ENCODE data around the gene SLC25A47.

SLC25A47 gene

DNA sequence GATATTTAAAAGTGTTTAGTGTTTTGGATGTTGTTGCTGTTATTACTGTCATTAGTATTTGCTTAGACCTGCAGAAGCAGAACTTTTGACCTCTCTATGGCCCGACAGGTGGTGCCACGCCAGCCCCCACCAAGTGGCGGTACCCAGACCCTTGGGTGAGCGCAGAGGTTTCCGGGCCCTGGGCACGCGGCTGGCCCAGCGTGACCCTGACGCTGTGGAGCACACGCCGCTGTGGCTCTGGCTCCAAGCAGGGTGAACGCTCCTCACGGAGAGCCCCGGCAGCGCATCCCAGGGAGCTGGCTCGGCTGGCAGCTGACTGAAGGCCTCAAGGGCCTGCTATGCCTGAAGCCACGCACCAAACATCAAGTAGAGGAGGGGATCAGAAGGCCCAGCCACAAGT, 22.6 kb downstream of the SLC25A47 start:
- no peak for DNase-seq (ENCODE audit: low read depth)
- no peak overlapping the region for H3K4me3 ChIP-seq (ENCODE audit: low read depth, low read length)
- no peak for TF ChIP-seq CTCF (conservative IDR thresholded peaks at IDR 0.05; ENCODE audit: low read depth, low read length)

DNA sequence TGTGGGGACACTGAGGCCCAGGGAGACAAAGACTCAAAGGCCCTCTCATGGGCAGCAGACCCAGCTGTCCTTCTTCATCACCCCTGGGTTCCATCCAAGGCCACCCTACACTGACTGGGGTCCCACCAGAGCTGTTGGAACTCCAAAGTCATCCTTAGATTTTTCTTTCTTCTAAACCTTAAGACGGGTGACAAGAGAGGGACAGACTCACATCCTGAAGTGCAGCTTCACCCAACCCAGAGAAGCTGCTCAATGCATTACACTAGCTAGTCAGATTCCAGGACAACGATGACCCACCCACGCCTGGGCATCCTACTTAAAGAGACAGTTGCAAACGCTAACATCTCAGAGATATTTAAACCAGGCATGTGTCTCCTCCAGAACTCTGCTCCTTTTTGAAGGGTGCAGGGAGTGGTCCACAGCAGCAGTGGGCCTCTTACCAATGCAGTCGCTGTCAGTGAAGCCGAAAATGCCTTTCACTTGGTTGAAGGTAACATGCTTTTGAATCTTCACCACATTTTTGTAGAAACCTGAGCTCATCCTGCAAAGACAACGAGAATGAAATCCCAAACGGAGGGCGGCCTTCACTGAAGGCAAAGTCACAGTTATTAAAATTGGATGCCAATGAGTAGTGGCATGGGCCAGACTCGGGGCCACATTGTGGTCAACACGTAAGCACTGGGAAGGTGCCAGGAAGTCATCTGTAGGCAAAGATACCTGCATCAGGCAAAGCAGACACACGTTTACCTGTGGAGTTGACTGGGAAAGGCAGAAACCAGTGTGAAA, 23.4 kb downstream of the SLC25A47 start:
- no peak for DNase-seq (ENCODE audit: low read depth)
- no peak overlapping the region for H3K4me3 ChIP-seq (ENCODE audit: low read depth, low read length)
- no peak for TF ChIP-seq CTCF (conservative IDR thresholded peaks at IDR 0.05; ENCODE audit: low read depth, low read length)

DNA sequence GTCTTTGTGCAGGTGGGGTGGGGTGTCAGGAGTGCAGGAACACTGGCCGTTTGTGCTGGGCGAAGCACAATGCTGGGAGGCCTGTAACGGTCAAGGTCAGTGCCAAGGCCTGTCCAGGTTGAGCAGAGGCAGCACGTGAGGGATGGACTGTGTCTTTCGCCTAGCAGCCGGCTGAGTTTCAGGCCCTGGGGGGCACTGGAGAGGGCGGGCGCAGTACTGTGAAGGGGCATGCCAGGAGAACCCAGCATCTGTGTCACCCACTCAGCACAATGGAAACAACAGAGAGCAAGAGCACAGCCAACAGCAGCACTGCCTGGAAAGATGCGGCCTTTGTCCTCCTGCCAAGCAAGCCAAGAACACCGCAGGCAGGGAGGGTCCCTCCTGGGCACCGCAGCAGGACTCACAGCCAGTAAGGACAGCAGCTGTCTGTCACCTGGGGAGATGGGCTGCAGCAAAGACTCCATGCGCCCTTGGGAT, 25.2 kb downstream of the SLC25A47 start:
- DNase-seq (ENCODE audit: low read depth), result no peak
- no peak for TF ChIP-seq CTCF (conservative IDR thresholded peaks at IDR 0.05; ENCODE audit: low read depth, low read length)
- no peak overlapping the region for H3K4me3 ChIP-seq (ENCODE audit: low read depth, low read length)

GRCh38 chr14:100348784-100349685, 25.9 kb downstream of the SLC25A47 start:
- no peak for DNase-seq (ENCODE audit: low read depth)
- TF ChIP-seq CTCF (conservative IDR thresholded peaks at IDR 0.05; ENCODE audit: low read depth, low read length), result no peak
- no peak overlapping the region for H3K4me3 ChIP-seq (ENCODE audit: low read depth, low read length)

- no peak overlapping the region for H3K4me3 ChIP-seq (ENCODE audit: low read depth, low read length)
- DNase-seq (ENCODE audit: low read depth), result no peak
- TF ChIP-seq CTCF (conservative IDR thresholded peaks at IDR 0.05; ENCODE audit: low read depth, low read length), result no peak
Measured at GRCh38 chr14:100350276-100350926, 27.3 kb downstream of the SLC25A47 start.

- H3K4me3 ChIP-seq (ENCODE audit: low read depth, low read length), result no peak overlapping the region
- TF ChIP-seq CTCF (conservative IDR thresholded peaks at IDR 0.05; ENCODE audit: low read depth, low read length), result no peak
- DNase-seq (ENCODE audit: low read depth), result no peak
Measured at GRCh38 chr14:100350986-100351385, 27.8 kb downstream of the SLC25A47 start.

Data from choroid plexus epithelial cell (primary cell).